ENCODE measurements around the gene DDX56.

The DDX56 gene

DNA sequence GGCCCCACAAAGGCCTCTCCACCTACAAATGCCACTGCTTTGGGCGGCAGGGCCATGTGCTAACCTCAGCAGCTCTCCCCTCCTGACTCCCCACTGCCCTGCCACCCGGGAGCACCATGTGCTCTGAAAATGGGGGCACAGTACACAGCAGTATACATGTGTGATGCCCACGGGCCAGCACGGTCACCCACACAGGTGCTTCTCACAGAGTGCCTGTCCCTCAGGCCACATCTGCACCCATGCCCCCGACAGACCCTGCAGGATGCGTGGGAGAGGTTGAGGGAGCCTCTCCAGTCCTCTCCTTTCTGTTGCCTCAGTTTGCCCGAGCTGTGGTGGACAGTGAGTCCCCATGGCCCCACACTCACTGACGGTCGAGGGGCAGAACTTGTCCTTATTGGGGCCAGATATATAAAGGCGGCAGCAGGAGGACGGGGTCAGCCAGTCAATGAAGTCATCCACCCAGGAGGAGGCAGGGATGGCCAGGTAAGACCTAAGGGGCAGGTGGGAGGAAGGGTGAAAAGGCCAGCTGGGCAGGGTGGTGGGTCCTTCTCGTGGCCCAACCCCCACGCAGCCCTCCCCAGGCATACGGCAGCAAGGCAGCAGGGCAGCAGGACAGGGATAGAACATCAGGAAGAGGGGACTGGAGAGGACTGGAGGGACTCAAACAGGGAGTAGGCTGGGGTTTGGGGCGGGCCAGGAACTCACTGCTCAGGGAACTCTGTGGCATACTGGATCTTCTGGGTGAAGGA lies 52.2 kb downstream of the DDX56 start:
- no peak overlapping the region for H3K4me3 ChIP-seq (replicated peaks; ENCODE audit: low read depth, low read length)
- TF ChIP-seq, protein P1, sequence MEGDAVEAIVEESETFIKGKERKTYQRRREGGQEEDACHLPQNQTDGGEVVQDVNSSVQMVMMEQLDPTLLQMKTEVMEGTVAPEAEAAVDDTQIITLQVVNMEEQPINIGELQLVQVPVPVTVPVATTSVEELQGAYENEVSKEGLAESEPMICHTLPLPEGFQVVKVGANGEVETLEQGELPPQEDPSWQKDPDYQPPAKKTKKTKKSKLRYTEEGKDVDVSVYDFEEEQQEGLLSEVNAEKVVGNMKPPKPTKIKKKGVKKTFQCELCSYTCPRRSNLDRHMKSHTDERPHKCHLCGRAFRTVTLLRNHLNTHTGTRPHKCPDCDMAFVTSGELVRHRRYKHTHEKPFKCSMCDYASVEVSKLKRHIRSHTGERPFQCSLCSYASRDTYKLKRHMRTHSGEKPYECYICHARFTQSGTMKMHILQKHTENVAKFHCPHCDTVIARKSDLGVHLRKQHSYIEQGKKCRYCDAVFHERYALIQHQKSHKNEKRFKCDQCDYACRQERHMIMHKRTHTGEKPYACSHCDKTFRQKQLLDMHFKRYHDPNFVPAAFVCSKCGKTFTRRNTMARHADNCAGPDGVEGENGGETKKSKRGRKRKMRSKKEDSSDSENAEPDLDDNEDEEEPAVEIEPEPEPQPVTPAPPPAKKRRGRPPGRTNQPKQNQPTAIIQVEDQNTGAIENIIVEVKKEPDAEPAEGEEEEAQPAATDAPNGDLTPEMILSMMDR (IDR thresholded peaks at IDR 0.05; ENCODE audit: insufficient read depth, low read length, poor library complexity, severe bottlenecking) = no peak
- DNase-seq (ENCODE audit: extremely low read depth, insufficient read length) = no peak
- H3K36me3 ChIP-seq (ENCODE audit: control insufficient read depth, insufficient read depth, low read length) = no peaks in the 10 kb centered on the region
- no peaks in the 10 kb centered on the region; the same call in 1 of the 2 replicates for H3K27me3 ChIP-seq (replicated peaks; ENCODE audit: control insufficient read depth, insufficient read depth, low read length)

DNA sequence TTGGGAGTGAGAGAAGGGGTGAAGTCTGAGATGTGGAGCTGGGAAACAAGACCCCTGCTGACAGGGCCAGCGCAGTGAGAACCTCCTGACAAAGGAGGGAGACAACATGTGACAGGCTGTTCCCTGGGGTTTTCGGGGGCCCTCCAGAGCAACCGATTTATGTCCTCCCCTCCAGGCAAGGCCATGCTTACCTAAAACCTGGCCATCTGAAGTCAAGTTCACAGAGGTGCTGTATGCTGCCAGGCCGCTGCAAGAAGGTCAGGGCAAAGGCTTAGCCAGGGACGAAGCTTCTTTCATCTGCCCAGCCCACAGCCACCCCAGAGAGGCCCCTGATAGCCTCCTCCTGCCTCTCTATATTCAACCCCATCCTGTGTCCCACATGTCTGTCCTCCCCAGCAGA lies 53.1 kb downstream of the DDX56 start:
- Histone ChIP-seq H3K27me3 (replicated peaks; ENCODE audit: control insufficient read depth, insufficient read depth, low read length) (no peaks in the 10 kb centered on the region; the same call in 1 of the 2 replicates), H3K4me3 (replicated peaks; ENCODE audit: low read depth, low read length) (no peak overlapping the region), H3K36me3 (ENCODE audit: control insufficient read depth, insufficient read depth, low read length) (no peaks in the 10 kb centered on the region)
- TF ChIP-seq, protein P1 (IDR thresholded peaks at IDR 0.05; ENCODE audit: insufficient read depth, low read length, poor library complexity, severe bottlenecking) = no peak
- no peak for DNase-seq (ENCODE audit: extremely low read depth, insufficient read length)

DNA sequence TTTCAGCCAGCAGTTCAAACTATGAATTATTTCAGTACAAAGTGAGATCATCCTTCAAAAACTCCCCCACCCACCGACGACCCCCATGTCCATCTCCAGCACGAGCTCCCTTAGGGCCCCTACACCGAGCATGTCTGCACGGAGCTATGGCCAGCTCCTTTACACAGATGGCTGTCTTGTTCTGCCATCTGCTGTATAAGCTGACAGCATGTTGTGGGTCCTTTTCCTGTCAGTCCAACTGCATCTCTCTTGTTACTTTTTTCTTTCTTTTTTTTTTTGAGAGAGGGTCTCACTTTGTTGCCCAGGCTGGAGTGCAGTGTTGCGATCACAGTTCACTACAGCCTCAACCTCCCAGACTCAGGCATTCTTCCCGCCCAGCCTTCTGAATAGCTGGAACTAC lies 54.2 kb downstream of the DDX56 start:
- DNase-seq (ENCODE audit: extremely low read depth, insufficient read length) = no peak
- H3K27me3 ChIP-seq (replicated peaks; ENCODE audit: control insufficient read depth, insufficient read depth, low read length) = no peaks in the 10 kb centered on the region; the same call in 1 of the 2 replicates
- no peaks in the 10 kb centered on the region for H3K36me3 ChIP-seq (ENCODE audit: control insufficient read depth, insufficient read depth, low read length)
- H3K4me3 ChIP-seq (replicated peaks; ENCODE audit: low read depth, low read length) = no peak overlapping the region
- TF ChIP-seq, protein P1 (IDR thresholded peaks at IDR 0.05; ENCODE audit: insufficient read depth, low read length, poor library complexity, severe bottlenecking) = no peak

DNA sequence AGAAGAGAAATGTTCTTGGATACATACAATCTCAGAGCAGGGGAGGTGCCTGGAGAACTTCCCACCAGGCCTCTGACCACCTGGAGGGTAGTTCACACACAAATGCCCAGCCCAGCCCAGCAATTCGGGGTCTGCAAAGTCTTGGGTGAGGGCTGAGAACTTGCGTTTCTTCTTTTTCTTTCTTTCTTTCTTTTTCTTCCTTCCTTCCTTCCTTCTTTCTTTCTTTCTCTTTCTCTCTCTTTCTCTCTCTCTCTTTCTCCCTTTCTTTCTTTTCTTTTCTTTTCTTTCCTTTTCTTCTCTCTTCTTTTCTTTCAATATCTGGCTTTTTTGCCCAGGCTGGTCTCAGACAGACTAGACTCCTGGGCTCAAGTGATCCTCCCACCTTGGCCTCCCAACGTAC lies 54.9 kb downstream of the DDX56 start:
- no peaks in the 10 kb centered on the region for H3K36me3 ChIP-seq (ENCODE audit: control insufficient read depth, insufficient read depth, low read length)
- TF ChIP-seq, protein P1 (IDR thresholded peaks at IDR 0.05; ENCODE audit: insufficient read depth, low read length, poor library complexity, severe bottlenecking) = no peak
- H3K4me3 ChIP-seq (replicated peaks; ENCODE audit: low read depth, low read length) = no peak overlapping the region
- DNase-seq (ENCODE audit: extremely low read depth, insufficient read length) = no peak
- no peaks in the 10 kb centered on the region; the same call in 1 of the 2 replicates for H3K27me3 ChIP-seq (replicated peaks; ENCODE audit: control insufficient read depth, insufficient read depth, low read length)

DNA sequence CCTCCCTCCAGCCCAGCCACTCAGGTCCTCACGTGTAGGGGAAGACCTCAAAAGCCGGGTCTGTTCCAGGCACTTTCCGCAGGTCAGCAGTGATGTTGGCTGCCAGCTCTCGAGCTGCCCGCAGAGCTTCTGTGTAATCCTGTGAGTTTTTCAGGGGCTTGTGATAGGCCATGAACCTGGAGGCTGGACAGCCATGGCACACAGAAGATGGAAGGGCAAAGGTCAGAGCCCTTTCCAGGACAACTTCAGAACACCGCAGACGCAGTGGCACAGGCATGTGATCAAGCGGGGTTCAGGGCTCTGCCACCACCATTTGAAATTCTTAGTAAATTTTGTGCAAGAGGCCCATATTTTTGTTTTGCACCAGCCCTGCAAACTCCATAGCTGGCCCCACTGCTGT lies 56.5 kb downstream of the DDX56 start:
- TF ChIP-seq, protein P1 (IDR thresholded peaks at IDR 0.05; ENCODE audit: insufficient read depth, low read length, poor library complexity, severe bottlenecking) = no peak
- no peaks in the 10 kb centered on the region; the same call in 1 of the 2 replicates for H3K27me3 ChIP-seq (replicated peaks; ENCODE audit: control insufficient read depth, insufficient read depth, low read length)
- H3K36me3 ChIP-seq (ENCODE audit: control insufficient read depth, insufficient read depth, low read length) = no peaks in the 10 kb centered on the region
- no peak for DNase-seq (ENCODE audit: extremely low read depth, insufficient read length)
- H3K4me3 ChIP-seq (replicated peaks; ENCODE audit: low read depth, low read length) = no peak overlapping the region
